Kidney epithelial cell (primary cell): ENCODE results near the gene CKAP4. TPM values are rescaled to one million over a fixed set of nuclear protein-coding genes. Genes with fewer than 3 reads are reported as not detected.

Source experiments
- DNase-seq: peaks from one replicate; pipeline ENCODE4 v3.0.0-alpha.2; 2010; ENCODE audit warnings: low read depth
- H3K27me3 ChIP-seq: 2 replicates; pipeline ENCODE4 v1.6.0; 2011; ENCODE audit warnings: low read length; ENCODE audit not compliant: control insufficient read depth, insufficient read depth
- H3K36me3 ChIP-seq: 2 replicates; pipeline ENCODE4 v1.5.1; 2011; ENCODE audit warnings: low read length; ENCODE audit not compliant: control insufficient read depth, insufficient read depth
- H3K4me3 ChIP-seq: 2 replicates; pipeline ENCODE4 v1.5.1; 2011; ENCODE audit warnings: low read depth, mild to moderate bottlenecking, control low read depth, low read length
- total RNA-seq: library from RNA; depleted of rRNA; stranded (reverse); fragments of >200 nt; gene quantifications from 2 replicates; pipeline ENCODE4 v1.2.3, GENCODE V29; 2015
- TF ChIP-seq, protein P1 (sequence below): IDR thresholded peaks from 2 replicates; pipeline ENCODE4 v1.5.1; 2011; ENCODE audit warnings: mild to moderate bottlenecking, moderate library complexity, low read length, control low read depth, inconsistent platforms; ENCODE audit not compliant: insufficient read depth, poor library complexity, severe bottlenecking

Gene CKAP4
- total RNA-seq, 1 donor from 2014 or later: 112 TPM

DNA sequence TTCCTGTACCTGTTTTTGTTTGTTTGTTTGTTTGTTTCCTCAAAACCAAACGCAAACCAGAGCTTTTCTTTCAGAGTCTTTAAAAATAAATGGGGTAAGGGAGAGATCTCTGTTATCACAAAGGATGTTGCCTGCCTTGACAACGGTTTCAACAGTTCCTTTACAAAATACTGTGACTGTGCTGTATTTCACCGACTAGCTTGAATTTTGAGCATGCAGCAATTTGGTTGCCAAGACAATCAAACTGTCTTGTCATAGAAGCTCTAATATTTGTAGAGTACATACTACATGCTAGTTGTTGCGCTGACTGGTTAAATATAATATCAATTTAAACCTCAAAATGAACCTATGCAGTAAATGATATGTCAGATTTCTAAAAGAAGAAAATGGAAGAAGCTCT is 32.3 kb upstream of the CKAP4 start:
- Histone ChIP-seq H3K4me3 (no peak overlapping the region), H3K27me3 (no peaks in the 10 kb centered on the region), H3K36me3 (no peaks in the 10 kb centered on the region)
- TF ChIP-seq, protein P1, sequence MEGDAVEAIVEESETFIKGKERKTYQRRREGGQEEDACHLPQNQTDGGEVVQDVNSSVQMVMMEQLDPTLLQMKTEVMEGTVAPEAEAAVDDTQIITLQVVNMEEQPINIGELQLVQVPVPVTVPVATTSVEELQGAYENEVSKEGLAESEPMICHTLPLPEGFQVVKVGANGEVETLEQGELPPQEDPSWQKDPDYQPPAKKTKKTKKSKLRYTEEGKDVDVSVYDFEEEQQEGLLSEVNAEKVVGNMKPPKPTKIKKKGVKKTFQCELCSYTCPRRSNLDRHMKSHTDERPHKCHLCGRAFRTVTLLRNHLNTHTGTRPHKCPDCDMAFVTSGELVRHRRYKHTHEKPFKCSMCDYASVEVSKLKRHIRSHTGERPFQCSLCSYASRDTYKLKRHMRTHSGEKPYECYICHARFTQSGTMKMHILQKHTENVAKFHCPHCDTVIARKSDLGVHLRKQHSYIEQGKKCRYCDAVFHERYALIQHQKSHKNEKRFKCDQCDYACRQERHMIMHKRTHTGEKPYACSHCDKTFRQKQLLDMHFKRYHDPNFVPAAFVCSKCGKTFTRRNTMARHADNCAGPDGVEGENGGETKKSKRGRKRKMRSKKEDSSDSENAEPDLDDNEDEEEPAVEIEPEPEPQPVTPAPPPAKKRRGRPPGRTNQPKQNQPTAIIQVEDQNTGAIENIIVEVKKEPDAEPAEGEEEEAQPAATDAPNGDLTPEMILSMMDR: no peak
- DNase-seq: no peak

DNA sequence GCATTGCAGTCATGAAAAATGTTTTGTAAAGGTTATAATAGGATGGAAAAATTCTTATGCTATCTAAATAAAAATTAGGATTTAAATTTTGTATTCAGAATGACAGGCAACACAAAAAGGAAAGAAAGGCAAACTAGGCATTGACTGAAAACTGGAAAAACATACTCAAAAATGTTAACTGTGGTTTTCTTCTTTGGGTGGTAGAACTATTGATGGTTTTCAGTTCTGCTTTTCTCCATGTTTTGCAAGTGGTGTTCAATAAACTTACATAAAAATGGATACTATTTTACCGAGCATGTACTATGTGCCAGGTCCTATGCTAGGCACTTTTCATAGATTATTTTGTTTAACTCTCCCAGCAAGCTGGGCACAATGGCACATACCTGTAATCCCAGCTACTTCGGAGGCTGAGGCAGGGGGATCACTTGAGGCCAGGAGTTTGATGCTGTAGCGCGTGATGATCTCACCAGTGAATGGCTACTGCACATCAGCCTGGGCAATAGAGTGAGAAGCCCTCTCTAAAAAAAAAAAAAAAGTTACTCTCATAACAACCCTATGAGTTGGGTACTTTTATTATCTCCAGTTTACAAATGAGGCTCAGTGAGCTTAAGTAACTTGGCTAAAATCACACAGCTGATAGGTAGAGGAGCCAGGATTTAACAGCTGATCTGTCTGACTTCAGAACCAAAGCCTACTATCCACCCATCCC is 28.4 kb upstream of the CKAP4 start:
- DNase-seq: no peak
- Histone ChIP-seq H3K27me3 (no peaks in the 10 kb centered on the region), H3K36me3 (no peaks in the 10 kb centered on the region), H3K4me3 (no peak overlapping the region)
- TF ChIP-seq, protein P1: no peak

DNA sequence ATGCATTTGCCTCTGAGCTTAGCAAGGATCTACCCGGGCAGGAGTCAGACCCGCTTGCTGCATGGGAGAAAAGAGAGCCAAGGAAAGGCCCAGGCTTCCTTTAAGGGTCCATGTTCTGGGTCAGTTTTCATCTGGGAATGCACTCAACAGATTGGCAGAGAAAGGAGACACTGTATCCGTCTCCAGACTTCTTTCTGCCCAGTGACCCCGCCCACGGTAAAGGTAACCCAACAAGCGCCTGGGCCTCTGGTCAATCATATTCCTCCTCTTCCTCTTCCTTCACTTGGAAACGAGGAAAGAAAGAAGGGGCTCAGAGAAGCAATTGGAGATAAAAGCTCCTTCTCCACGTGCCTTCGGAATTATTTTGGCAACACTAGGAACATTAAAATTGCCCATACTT is 27.6 kb upstream of the CKAP4 start:
- TF ChIP-seq, protein P1: no peak
- H3K27me3 ChIP-seq: no peaks in the 10 kb centered on the region
- H3K4me3 ChIP-seq: no peak overlapping the region

DNA sequence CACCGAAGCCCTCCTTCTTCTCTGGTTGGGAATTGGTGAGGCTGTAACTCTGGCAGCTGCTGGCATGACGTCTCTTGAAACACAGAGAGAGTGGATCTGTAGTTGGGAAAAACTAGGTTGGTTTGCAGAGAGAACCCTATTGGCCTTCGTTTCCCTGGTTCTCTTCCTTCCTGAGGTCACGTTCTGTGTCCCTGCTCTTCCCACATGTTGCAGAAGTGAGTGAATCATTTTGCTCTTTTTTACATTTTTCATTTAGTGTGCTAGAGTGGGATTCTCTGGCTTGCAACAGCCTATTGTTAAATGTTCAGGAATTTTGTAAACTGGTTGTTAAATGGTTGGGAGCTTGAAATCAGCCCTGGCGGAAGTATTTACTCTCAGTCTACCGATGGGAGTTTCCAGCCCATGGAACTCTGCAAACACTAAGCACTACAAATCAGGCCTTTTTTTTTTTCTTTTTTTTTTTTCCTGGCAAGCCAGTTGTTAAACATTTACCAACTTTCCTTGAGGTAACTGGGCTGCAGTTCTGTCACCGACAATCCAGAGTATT is 26.8 kb upstream of the CKAP4 start:
- DNase-seq: no peak
- TF ChIP-seq, protein P1: no peak
- no peaks in the 10 kb centered on the region for H3K27me3 ChIP-seq

More for the DNA sequence above, 27.6 kb upstream of the CKAP4 start:
- DNase-seq: no peak
- no peaks in the 10 kb centered on the region for H3K36me3 ChIP-seq

DNA sequence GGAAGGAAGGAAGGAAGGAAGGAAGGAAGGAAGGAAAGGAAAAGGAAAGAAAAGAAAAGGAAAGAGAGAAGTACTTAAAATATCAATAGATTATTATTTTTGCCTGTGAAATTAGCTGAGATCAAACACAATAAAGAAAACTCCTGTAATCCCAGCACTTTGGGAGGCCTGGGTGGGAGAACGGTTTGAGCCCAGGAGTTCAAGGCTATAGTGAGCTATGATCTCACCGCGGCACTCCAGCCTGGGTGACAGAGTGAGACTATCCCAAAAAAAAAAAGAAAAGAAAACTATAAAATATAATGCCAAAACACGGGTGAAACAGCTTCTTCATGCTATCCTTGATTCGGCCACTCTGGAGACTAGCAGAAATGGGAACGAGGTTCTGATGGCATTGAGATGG is 26.2 kb upstream of the CKAP4 start:
- DNase-seq: no peak
- Histone ChIP-seq H3K4me3 (no peak overlapping the region), H3K36me3 (no peaks in the 10 kb centered on the region), H3K27me3 (no peaks in the 10 kb centered on the region)
- TF ChIP-seq, protein P1: no peak

More for the DNA sequence above, 26.8 kb upstream of the CKAP4 start:
- no peaks in the 10 kb centered on the region for H3K36me3 ChIP-seq
- H3K4me3 ChIP-seq: no peak overlapping the region

DNA sequence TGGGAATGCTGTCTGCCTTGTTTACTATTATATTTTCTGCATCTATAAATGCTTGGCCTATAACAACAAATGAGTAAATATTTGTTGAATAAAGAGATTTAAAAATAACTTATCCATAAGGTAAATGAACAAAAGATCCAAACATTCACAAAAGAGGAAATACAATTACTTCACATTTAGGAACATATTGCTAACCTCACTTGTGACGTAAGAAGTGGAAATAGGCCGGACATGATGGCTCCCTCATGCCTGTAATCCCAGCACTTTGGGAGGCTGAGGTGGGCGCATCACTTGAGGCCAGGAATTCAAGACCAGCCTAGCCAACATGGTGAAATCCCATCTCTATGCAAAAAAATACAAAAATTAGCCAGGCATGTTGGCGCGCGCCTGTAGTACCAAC is 25.7 kb upstream of the CKAP4 start:
- no peaks in the 10 kb centered on the region for H3K36me3 ChIP-seq
- no peak overlapping the region for H3K4me3 ChIP-seq
- no peaks in the 10 kb centered on the region for H3K27me3 ChIP-seq
- TF ChIP-seq, protein P1: no peak
- no peak for DNase-seq
